ENCODE results near the gene OGFOD2. TPM values are rescaled to one million over a fixed set of nuclear protein-coding genes. Genes with fewer than 3 reads are reported as not detected.

The OGFOD2 gene
- total RNA-seq, 5 donors from 2014 or later (not counting 1 experiment from before 2014, with no cell fraction given) = 17.4 to 45.3 (median 43.7) TPM

- Mint-ChIP-seq H3K4me3 (no peak overlapping the region), H3K36me3 (peaks cover 3% of the 10 kb centered on the region), H3K4me1 (no peaks in the 10 kb centered on the region), H3K9me3 (no peaks in the 10 kb centered on the region), H3K27me3 (no peaks in the 10 kb centered on the region), H3K27ac (no peak overlapping the region)
- POLR2A ChIA-PET = no interaction called here
- 97% methylated on average over 6 of the region's 10 CpGs for WGBS (ENCODE audit: insufficient coverage)
- no peak for ATAC-seq (replicated peaks in 1 of 4)
- Histone ChIP-seq H3K27me3 (replicated peaks in 1 of 2; ENCODE audit: control insufficient read depth in 2 of 2, extremely low read depth in 1 of 2, insufficient read depth in 2 of 2, low read length in 1 of 2) (no peaks in the 10 kb centered on the region), H3K4me3 (ENCODE audit: control insufficient read depth in 1 of 2, extremely low read depth in 1 of 2, low read length in 1 of 2) (no peak overlapping the region), H3K27ac (ENCODE audit: low read length) (no peak overlapping the region), H3K36me3 (ENCODE audit: control insufficient read depth in 2 of 2, extremely low read depth in 1 of 2, insufficient read depth in 1 of 2, low read length in 1 of 2) (peaks cover 15 to 17% of the 10 kb centered on the region in 2 donors), H3K4me1 (ENCODE audit: control insufficient read depth in 1 of 2, extremely low read depth in 1 of 2, insufficient read depth in 2 of 2, low read length in 2 of 2) (no peaks in the 10 kb centered on the region), H3K9me3 (no peaks in the 10 kb centered on the region)
- CTCF ChIA-PET = interaction anchor here in 1 of 2 donors (0.7 kb wide), 1 partner anchor 273 kb away, joined by 3 read pairs; no protein-coding TSS in a partner anchor
- no peak for DNase-seq
Measured at GRCh38 chr12:122994140-122994675, 19.2 kb downstream of the OGFOD2 start.

DNA sequence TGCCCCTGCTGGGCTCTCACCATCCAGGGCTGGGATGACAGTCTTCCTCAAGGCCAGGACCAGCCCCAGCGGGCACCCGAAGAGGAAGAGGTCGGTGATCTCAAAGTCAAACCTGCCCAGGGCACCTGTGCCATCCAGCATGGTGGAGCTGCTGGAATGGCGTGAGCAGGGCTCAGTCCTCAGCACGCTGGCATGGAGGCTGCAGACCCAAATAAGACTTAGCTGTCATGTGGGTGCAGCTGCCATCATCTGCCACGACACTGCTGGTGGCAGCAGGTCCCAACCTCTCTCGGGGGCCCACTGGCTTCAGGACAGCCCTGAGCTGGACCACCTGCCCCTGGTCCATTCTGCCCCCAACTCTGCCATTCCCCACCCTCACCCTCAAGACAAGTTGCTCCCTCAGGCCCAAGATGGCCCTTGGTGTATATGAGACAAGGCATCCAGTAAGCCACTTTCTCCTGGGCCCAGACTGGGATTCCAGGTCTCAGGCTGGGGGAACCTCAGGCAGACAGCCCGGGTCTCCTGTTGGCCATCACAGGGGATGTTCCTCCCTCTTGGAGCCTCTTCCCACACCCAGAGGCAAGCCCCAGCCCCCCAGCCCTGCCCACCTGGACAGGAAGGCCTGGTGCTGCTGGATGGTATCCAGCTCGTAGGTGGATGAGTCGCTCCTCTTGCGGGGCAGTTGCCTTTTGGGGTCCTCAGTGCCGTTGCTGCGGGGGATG is 19.9 kb downstream of the OGFOD2 start:
- ChIA-PET CTCF (no interaction called here), POLR2A (no interaction called here)
- 81% methylated on average over 13 of the region's 13 CpGs for WGBS (ENCODE audit: insufficient coverage)
- DNase-seq (no peak), ATAC-seq (replicated peaks in 1 of 4) (no peak)
- Mint-ChIP-seq H3K27ac (no peak overlapping the region), H3K4me3 (no peak overlapping the region), H3K36me3 (peaks cover 3% of the 10 kb centered on the region), H3K9me3 (no peaks in the 10 kb centered on the region), H3K4me1 (no peaks in the 10 kb centered on the region), H3K27me3 (no peaks in the 10 kb centered on the region)
- Histone ChIP-seq H3K4me3 (ENCODE audit: control insufficient read depth in 1 of 2, extremely low read depth in 1 of 2, low read length in 1 of 2) (no peak overlapping the region), H3K9me3 (no peaks in the 10 kb centered on the region), H3K27me3 (replicated peaks in 1 of 2; ENCODE audit: control insufficient read depth in 2 of 2, extremely low read depth in 1 of 2, insufficient read depth in 2 of 2, low read length in 1 of 2) (no peaks in the 10 kb centered on the region), H3K4me1 (ENCODE audit: control insufficient read depth in 1 of 2, extremely low read depth in 1 of 2, insufficient read depth in 2 of 2, low read length in 2 of 2) (no peaks in the 10 kb centered on the region), H3K27ac (ENCODE audit: low read length) (no peak overlapping the region), H3K36me3 (ENCODE audit: control insufficient read depth in 2 of 2, extremely low read depth in 1 of 2, insufficient read depth in 1 of 2, low read length in 1 of 2) (peaks cover 20 to 22% of the 10 kb centered on the region in 2 donors)

- H3K9me3 ChIP-seq = no peaks in the 10 kb centered on the region
- Mint-ChIP-seq H3K27me3 (no peaks in the 10 kb centered on the region), H3K27ac (no peak overlapping the region), H3K4me1 (no peaks in the 10 kb centered on the region), H3K9me3 (no peaks in the 10 kb centered on the region), H3K36me3 (peaks cover 3% of the 10 kb centered on the region), H3K4me3 (no peak overlapping the region)
- 94% methylated on average over 17 of the region's 20 CpGs for WGBS (ENCODE audit: insufficient coverage)
- ChIA-PET POLR2A (no interaction called here), CTCF (no interaction called here)
- no peaks in the 10 kb centered on the region for H3K4me1 ChIP-seq (ENCODE audit: control insufficient read depth in 1 of 2, extremely low read depth in 1 of 2, insufficient read depth in 2 of 2, low read length in 2 of 2)
- H3K36me3 ChIP-seq (ENCODE audit: control insufficient read depth in 2 of 2, extremely low read depth in 1 of 2, insufficient read depth in 1 of 2, low read length in 1 of 2) = peaks cover 22 to 23% of the 10 kb centered on the region in 2 donors
- ATAC-seq (replicated peaks in 1 of 4) = no peak
- no peak overlapping the region for H3K27ac ChIP-seq (ENCODE audit: low read length)
- no peak for DNase-seq
- H3K4me3 ChIP-seq (ENCODE audit: control insufficient read depth in 1 of 2, extremely low read depth in 1 of 2, low read length in 1 of 2) = no peak overlapping the region
- H3K27me3 ChIP-seq (replicated peaks in 1 of 2; ENCODE audit: control insufficient read depth in 2 of 2, extremely low read depth in 1 of 2, insufficient read depth in 2 of 2, low read length in 1 of 2) = peaks cover 0 to 2% of the 10 kb centered on the region in 2 experiments
Measured at GRCh38 chr12:122995503-122996187, 20.6 kb downstream of the OGFOD2 start.

- H3K36me3 ChIP-seq (ENCODE audit: control insufficient read depth in 2 of 2, extremely low read depth in 1 of 2, insufficient read depth in 1 of 2, low read length in 1 of 2) = peaks cover 20 to 26% of the 10 kb centered on the region in 2 donors
- peaks cover 5% of the 10 kb centered on the region for H3K36me3 Mint-ChIP-seq
- H3K27me3 ChIP-seq (replicated peaks in 1 of 2; ENCODE audit: control insufficient read depth in 2 of 2, extremely low read depth in 1 of 2, insufficient read depth in 2 of 2, low read length in 1 of 2) = peaks cover 0 to 2% of the 10 kb centered on the region in 2 experiments
- H3K4me3 Mint-ChIP-seq = no peak overlapping the region
- H3K4me3 ChIP-seq (ENCODE audit: control insufficient read depth in 1 of 2, extremely low read depth in 1 of 2, low read length in 1 of 2) = no peak overlapping the region
- no peak overlapping the region for H3K27ac ChIP-seq (ENCODE audit: low read length)
- DNase-seq (no peak), ATAC-seq (replicated peaks in 1 of 4) (no peak)
- no peak overlapping the region for H3K27ac Mint-ChIP-seq
- ChIA-PET POLR2A (no interaction called here), CTCF (no interaction called here)
- 89% methylated on average over 7 of the region's 7 CpGs for WGBS (ENCODE audit: insufficient coverage)
- H3K9me3 Mint-ChIP-seq = no peaks in the 10 kb centered on the region
- H3K27me3 Mint-ChIP-seq = no peaks in the 10 kb centered on the region
- no peaks in the 10 kb centered on the region for H3K4me1 Mint-ChIP-seq
- no peaks in the 10 kb centered on the region for H3K4me1 ChIP-seq (ENCODE audit: control insufficient read depth in 1 of 2, extremely low read depth in 1 of 2, insufficient read depth in 2 of 2, low read length in 2 of 2)
- H3K9me3 ChIP-seq = no peaks in the 10 kb centered on the region
Measured at GRCh38 chr12:122996188-122996601, 21.2 kb downstream of the OGFOD2 start.

GRCh38 chr12:122996621-122997342 is 21.7 kb downstream of the OGFOD2 start:
- H3K27me3 Mint-ChIP-seq = no peaks in the 10 kb centered on the region
- no peak for DNase-seq

More at GRCh38 chr12:122996621-122997342, 21.7 kb downstream of the OGFOD2 start:
- H3K27ac ChIP-seq (ENCODE audit: low read length) = no peak overlapping the region
- WGBS (ENCODE audit: insufficient coverage) = 91% methylated on average over 9 of the region's 16 CpGs
- no peaks in the 10 kb centered on the region for H3K4me1 ChIP-seq (ENCODE audit: control insufficient read depth in 1 of 2, extremely low read depth in 1 of 2, insufficient read depth in 2 of 2, low read length in 2 of 2)
- ChIA-PET POLR2A (no interaction called here), CTCF (no interaction called here)
- ATAC-seq (replicated peaks in 1 of 4) = no peak
- no peak overlapping the region for H3K4me3 ChIP-seq (ENCODE audit: control insufficient read depth in 1 of 2, extremely low read depth in 1 of 2, low read length in 1 of 2)
- peaks cover 16 to 28% of the 10 kb centered on the region in 2 donors for H3K36me3 ChIP-seq (ENCODE audit: control insufficient read depth in 2 of 2, extremely low read depth in 1 of 2, insufficient read depth in 1 of 2, low read length in 1 of 2)
- Mint-ChIP-seq H3K36me3 (peaks cover 5% of the 10 kb centered on the region), H3K4me1 (no peaks in the 10 kb centered on the region), H3K27ac (no peak overlapping the region), H3K9me3 (no peaks in the 10 kb centered on the region), H3K4me3 (no peak overlapping the region)
- H3K27me3 ChIP-seq (replicated peaks in 1 of 2; ENCODE audit: control insufficient read depth in 2 of 2, extremely low read depth in 1 of 2, insufficient read depth in 2 of 2, low read length in 1 of 2) = peaks cover 0 to 2% of the 10 kb centered on the region in 2 experiments
- H3K9me3 ChIP-seq = no peaks in the 10 kb centered on the region
